ENCODE measurements around the gene LRRC3B. TPM values are rescaled to one million over a fixed set of nuclear protein-coding genes. Genes with fewer than 3 reads are reported as not detected.

LRRC3B gene
- polyA plus RNA-seq, 1 experiment = not detected

DNA sequence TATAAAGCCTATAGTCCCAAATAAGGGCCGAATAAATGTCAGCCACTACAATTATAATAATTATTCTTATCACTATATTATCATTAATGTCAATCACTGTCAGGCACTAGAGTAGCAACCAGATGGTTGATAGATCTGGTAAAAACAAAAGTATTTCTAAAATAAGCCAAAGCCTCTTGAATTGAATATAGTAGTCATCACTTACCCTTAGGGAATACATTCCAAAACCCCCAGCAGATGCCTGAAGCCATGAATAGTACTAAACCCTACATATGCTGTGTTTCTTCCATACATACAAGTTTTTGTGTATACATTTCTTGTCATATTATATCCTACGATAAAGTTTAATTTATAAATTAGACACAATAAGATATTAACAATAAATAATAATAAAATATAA, 59.1 kb downstream of the LRRC3B start:
- ChIA-PET POLR2A (no interaction called here), CTCF (no interaction called here)
- Histone ChIP-seq H3K27ac (ENCODE audit: low read depth, low read length) (no peak overlapping the region), H3K27me3 (ENCODE audit: control insufficient read depth, insufficient read depth, low read length) (no peaks in the 10 kb centered on the region), H3K9me3 (ENCODE audit: control insufficient read depth, insufficient read depth, low read length) (peaks cover 20% of the 10 kb centered on the region), H3K4me3 (ENCODE audit: low read depth, low read length) (no peak overlapping the region)
- no peak for DNase-seq (ENCODE audit: low read depth, low spot score)
- TF ChIP-seq, protein P1, sequence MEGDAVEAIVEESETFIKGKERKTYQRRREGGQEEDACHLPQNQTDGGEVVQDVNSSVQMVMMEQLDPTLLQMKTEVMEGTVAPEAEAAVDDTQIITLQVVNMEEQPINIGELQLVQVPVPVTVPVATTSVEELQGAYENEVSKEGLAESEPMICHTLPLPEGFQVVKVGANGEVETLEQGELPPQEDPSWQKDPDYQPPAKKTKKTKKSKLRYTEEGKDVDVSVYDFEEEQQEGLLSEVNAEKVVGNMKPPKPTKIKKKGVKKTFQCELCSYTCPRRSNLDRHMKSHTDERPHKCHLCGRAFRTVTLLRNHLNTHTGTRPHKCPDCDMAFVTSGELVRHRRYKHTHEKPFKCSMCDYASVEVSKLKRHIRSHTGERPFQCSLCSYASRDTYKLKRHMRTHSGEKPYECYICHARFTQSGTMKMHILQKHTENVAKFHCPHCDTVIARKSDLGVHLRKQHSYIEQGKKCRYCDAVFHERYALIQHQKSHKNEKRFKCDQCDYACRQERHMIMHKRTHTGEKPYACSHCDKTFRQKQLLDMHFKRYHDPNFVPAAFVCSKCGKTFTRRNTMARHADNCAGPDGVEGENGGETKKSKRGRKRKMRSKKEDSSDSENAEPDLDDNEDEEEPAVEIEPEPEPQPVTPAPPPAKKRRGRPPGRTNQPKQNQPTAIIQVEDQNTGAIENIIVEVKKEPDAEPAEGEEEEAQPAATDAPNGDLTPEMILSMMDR (IDR thresholded peaks at IDR 0.05; ENCODE audit: low read depth, low read length) = no peak

DNA sequence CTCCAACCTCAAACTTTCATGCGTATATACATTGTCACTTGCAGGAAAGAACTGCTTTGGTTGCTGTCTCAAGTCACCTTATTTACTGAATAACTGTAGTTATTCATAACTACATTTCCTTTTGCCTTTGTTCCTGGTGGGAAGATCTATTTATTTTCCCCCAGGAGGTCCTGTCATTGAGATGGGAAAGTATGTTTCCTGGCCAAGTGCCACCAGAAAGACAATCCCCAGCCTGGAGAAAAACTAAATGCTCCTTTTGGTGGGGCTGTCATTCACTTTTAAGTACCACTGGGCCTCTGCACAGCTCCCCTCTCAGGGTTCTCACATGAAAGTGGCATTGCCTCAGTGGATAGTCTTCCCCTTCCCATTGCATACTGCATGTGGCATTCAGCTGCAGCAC, 59.8 kb downstream of the LRRC3B start:
- ChIA-PET CTCF (no interaction called here), POLR2A (no interaction called here)
- Histone ChIP-seq H3K27ac (ENCODE audit: low read depth, low read length) (no peak overlapping the region), H3K4me3 (ENCODE audit: low read depth, low read length) (no peak overlapping the region), H3K27me3 (ENCODE audit: control insufficient read depth, insufficient read depth, low read length) (no peaks in the 10 kb centered on the region), H3K9me3 (ENCODE audit: control insufficient read depth, insufficient read depth, low read length) (peaks cover 21% of the 10 kb centered on the region)
- TF ChIP-seq, protein P1 (IDR thresholded peaks at IDR 0.05; ENCODE audit: low read depth, low read length) = no peak
- no peak for DNase-seq (ENCODE audit: low read depth, low spot score)

DNA sequence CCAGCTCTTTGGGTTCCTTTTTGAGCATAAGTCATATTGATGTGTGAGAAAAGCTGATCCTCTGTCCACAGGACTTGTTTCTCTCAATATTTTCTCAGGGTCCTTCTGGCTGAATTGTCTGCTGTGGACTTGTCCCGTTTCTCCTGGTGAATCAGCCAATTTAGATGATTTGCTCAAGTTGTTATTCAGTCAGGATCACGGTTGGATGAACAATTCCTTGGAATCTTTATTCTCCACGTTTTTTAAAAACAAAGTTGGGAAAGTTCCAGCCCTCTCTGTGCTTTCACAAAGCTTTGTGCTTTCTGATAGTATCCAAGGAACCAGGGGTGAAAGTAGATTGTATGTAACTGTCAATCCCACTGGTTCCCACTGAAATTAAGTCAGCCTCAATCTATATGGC, 61.3 kb downstream of the LRRC3B start:
- no peaks in the 10 kb centered on the region for H3K27me3 ChIP-seq (ENCODE audit: control insufficient read depth, insufficient read depth, low read length)
- DNase-seq (ENCODE audit: low read depth, low spot score) = no peak
- ChIA-PET CTCF (no interaction called here), POLR2A (no interaction called here)
- H3K27ac ChIP-seq (ENCODE audit: low read depth, low read length) = no peak overlapping the region
- TF ChIP-seq, protein P1 (IDR thresholded peaks at IDR 0.05; ENCODE audit: low read depth, low read length) = no peak
- H3K4me3 ChIP-seq (ENCODE audit: low read depth, low read length) = no peak overlapping the region
- H3K9me3 ChIP-seq (ENCODE audit: control insufficient read depth, insufficient read depth, low read length) = peaks cover 13% of the 10 kb centered on the region

DNA sequence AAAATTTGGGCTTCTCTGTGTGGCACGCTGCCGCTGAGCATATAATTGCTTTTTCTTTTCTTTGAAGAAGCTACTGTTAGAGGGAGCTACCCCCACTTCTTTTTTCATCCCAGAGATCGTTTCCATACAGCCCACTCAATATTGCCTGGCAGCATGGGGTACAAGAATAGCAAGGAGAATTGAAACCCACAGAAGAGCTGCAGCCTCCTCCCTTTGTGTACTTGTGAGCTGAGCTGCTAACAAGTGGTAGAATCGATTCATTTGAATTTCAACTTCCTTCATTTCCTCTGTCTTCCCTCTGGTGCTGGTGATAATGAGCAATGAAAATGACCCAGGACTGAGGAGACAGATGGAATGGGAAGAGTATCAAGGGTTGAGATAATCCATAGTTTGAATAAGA, 64.9 kb downstream of the LRRC3B start:
- POLR2A ChIA-PET = no interaction called here
- CTCF ChIA-PET = interaction anchor here (0.6 kb wide), 1 partner anchor 21 kb away, joined by 3 read pairs; no protein-coding TSS in a partner anchor
- Histone ChIP-seq H3K27ac (ENCODE audit: low read depth, low read length) (no peak overlapping the region), H3K4me3 (ENCODE audit: low read depth, low read length) (no peak overlapping the region), H3K27me3 (ENCODE audit: control insufficient read depth, insufficient read depth, low read length) (no peaks in the 10 kb centered on the region), H3K9me3 (ENCODE audit: control insufficient read depth, insufficient read depth, low read length) (peaks cover 18% of the 10 kb centered on the region)
- TF ChIP-seq, protein P1 (IDR thresholded peaks at IDR 0.05; ENCODE audit: low read depth, low read length) = no peak
- DNase-seq (ENCODE audit: low read depth, low spot score) = no peak

DNA sequence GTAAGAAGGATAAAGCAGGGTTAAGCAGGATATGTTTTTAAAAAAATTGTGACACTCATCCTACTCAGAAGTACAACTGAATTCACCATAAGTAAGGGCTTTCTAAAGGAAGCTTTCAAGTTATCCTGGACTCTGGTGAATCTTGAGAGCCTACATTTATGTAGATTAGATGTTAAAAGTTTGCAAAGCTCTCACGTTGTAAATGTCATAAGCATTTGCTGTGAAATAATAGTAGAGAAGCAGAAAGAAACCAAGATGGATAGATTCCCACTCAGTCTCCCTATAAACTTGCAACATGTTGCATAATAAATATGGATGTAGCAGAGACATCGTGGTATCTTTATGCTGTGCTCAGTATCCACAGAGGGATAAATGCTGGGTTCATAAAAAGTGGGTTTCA, 77.0 kb downstream of the LRRC3B start:
- Histone ChIP-seq H3K27me3 (ENCODE audit: control insufficient read depth, insufficient read depth, low read length) (no peaks in the 10 kb centered on the region), H3K27ac (ENCODE audit: low read depth, low read length) (no peak overlapping the region), H3K9me3 (ENCODE audit: control insufficient read depth, insufficient read depth, low read length) (peaks cover 4% of the 10 kb centered on the region), H3K4me3 (ENCODE audit: low read depth, low read length) (no peak overlapping the region)
- ChIA-PET CTCF (no interaction called here), POLR2A (no interaction called here)
- TF ChIP-seq, protein P1 (IDR thresholded peaks at IDR 0.05; ENCODE audit: low read depth, low read length) = no peak
- no peak for DNase-seq (ENCODE audit: low read depth, low spot score)

Data from AG04450 (cell line).